Fibroblast of the aortic adventitia (primary cell): ENCODE results near the gene RTCB. TPM values are rescaled to one million over a fixed set of nuclear protein-coding genes. Genes with fewer than 3 reads are reported as not detected.

Source experiments
- DNase-seq: peaks from one replicate; pipeline ENCODE4 v3.0.0-alpha.2; 2010; ENCODE audit warnings: low read depth
- H3K4me3 ChIP-seq: 2 replicates; pipeline ENCODE4 v1.5.1; 2011; ENCODE audit warnings: low read depth, mild to moderate bottlenecking, control low read depth, low read length, moderate library complexity
- total RNA-seq: library from RNA; depleted of rRNA; stranded (reverse); fragments of >200 nt; gene quantifications from 2 replicates; pipeline ENCODE4 v1.2.3, GENCODE V29; 2012; ENCODE audit warnings: low replicate concordance
- TF ChIP-seq, protein P1 (sequence below): IDR thresholded peaks from 2 replicates; pipeline ENCODE4 v1.5.1; 2011; ENCODE audit warnings: mild to moderate bottlenecking, low read length, control low read depth, inconsistent platforms; ENCODE audit not compliant: insufficient read depth

The RTCB gene
- total RNA-seq, 1 donor = 74.8 TPM

- H3K4me3 ChIP-seq = no peak overlapping the region
- DNase-seq = no peak
- TF ChIP-seq, protein P1, sequence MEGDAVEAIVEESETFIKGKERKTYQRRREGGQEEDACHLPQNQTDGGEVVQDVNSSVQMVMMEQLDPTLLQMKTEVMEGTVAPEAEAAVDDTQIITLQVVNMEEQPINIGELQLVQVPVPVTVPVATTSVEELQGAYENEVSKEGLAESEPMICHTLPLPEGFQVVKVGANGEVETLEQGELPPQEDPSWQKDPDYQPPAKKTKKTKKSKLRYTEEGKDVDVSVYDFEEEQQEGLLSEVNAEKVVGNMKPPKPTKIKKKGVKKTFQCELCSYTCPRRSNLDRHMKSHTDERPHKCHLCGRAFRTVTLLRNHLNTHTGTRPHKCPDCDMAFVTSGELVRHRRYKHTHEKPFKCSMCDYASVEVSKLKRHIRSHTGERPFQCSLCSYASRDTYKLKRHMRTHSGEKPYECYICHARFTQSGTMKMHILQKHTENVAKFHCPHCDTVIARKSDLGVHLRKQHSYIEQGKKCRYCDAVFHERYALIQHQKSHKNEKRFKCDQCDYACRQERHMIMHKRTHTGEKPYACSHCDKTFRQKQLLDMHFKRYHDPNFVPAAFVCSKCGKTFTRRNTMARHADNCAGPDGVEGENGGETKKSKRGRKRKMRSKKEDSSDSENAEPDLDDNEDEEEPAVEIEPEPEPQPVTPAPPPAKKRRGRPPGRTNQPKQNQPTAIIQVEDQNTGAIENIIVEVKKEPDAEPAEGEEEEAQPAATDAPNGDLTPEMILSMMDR = no peak
Observed at GRCh38 chr22:32426881-32427280, 14.8 kb upstream of the RTCB start.

DNA sequence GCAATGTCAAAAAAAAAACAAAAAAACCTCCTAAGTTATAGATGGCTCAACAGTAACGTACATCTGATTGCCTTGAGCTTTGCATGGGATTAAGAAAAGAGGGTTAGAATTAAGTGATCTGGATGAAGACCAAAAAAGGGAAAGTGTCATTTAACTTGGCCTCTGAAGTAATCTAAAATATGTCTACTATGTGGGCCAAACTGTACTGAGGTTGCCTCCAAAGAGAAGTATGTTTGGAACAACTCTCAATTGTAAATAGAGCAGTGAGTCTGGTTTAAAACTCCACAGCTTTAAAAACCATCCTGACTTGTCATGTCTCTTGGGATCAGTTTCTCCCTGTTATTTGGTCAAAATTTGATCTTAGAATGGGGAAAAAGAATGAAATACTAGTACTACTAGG, 11.6 kb upstream of the RTCB start:
- TF ChIP-seq, protein P1 = no peak
- DNase-seq = no peak

DNA sequence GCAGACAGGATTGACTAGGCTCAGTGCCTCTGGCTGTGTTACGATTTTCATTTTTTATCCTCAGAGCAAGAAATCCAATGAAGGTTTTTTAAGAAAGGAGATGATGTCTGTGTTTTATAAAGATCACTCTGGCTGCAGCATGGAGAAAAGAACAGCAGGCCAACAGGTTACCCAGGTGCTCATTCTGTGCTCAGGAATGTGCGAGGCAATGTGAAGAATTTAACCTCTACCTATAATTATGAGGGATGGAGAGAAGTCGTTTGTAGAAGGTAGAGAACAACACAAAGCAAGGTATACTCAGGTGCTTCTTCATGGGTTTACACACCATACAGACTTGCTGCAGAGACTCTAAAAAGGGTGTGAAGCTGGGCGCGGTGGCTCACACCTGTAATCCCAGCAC, 10.0 kb upstream of the RTCB start:
- no peak for DNase-seq
- TF ChIP-seq, protein P1 = no peak
- H3K4me3 ChIP-seq = no peak overlapping the region

More for the DNA sequence above, 11.6 kb upstream of the RTCB start:
- H3K4me3 ChIP-seq = no peak overlapping the region

DNA sequence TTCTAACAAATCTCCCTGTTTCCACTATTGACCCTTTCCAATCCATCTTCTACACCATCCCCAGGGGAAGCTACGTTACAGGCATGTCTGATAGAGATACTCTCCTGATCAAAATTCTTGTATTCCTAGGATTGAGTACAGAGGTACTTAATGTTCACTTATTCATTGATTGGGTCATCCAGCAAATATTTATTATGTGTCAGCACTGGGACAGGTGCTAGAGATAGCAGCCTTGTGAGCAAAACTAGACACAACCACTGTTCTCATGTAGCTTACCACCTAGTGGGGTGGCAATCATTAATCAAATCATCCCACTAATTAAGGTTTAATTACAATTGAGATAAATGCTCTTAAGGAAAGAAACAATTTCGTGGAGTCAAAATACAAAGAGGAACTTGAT, 9.4 kb upstream of the RTCB start:
- no peak overlapping the region for H3K4me3 ChIP-seq
- no peak for DNase-seq
- TF ChIP-seq, protein P1 = no peak

DNA sequence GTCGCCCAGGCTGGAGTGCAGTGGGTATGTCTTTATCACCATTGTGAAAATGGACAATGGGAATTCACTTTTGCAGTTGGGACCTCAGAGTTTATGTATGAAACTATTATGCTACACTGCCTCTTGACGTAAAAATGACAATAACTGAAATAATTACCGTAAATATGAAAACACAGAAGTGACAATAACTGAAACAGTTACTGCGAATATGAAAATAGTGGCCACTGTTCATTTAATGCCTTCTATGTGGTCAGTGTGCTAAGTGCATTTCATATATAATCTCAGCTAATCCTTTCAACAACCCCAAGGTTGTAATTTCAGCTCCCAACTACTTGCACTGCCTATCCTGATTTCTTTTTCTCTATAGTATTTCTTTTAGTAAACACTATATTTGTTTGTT, 5.9 kb upstream of the RTCB start:
- no peak overlapping the region for H3K4me3 ChIP-seq
- no peak for DNase-seq
- TF ChIP-seq, protein P1 = no peak

GRCh38 chr22:32416556-32417085, 4.6 kb upstream of the RTCB start:
- no peak for DNase-seq
- no peak overlapping the region for H3K4me3 ChIP-seq
- TF ChIP-seq, protein P1 = no peak

GRCh38 chr22:32414191-32414590, 2.1 kb upstream of the RTCB start:
- no peak overlapping the region for H3K4me3 ChIP-seq
- TF ChIP-seq, protein P1 = no peak
- no peak for DNase-seq
